ENCODE measurements around the gene C15orf61.

C15orf61 gene

GRCh38 chr15:67524235-67524634 is 3.3 kb downstream of the C15orf61 start:
- ChIA-PET CTCF (interaction anchor here (1.0 to 1.2 kb wide), 3 partner anchors 9 to 16 kb away, joined by 3 read pairs; no protein-coding TSS in a partner anchor), POLR2A (interaction anchor here (0.7 kb wide), 2 partner anchors 10 to 1295 kb away, joined by 4 to 5 read pairs; no protein-coding TSS in a partner anchor)
- no peak for TF ChIP-seq CTCF (IDR thresholded peaks at IDR 0.05; ENCODE audit: control extremely low read depth, extremely low read depth, low read depth, missing control alignments)
- DNase-seq (ENCODE audit: extremely low spot score): no peak

- ChIA-PET CTCF (interaction anchor here (1.1 to 1.2 kb wide), 2 partner anchors 24 to 34 kb away, joined by 3 read pairs; no protein-coding TSS in a partner anchor), POLR2A (no interaction called here)
- DNase-seq (ENCODE audit: extremely low spot score): no peak
- TF ChIP-seq CTCF (IDR thresholded peaks at IDR 0.05; ENCODE audit: control extremely low read depth, extremely low read depth, low read depth, missing control alignments): no peak
Observed at GRCh38 chr15:67528513-67528912, 7.6 kb downstream of the C15orf61 start.

GRCh38 chr15:67531379-67531914 is 10.5 kb downstream of the C15orf61 start:
- no peak for TF ChIP-seq CTCF (IDR thresholded peaks at IDR 0.05; ENCODE audit: control extremely low read depth, extremely low read depth, low read depth, missing control alignments)
- POLR2A ChIA-PET: no interaction called here
- no peak for DNase-seq (ENCODE audit: extremely low spot score)
- CTCF ChIA-PET: no interaction called here

- DNase-seq (ENCODE audit: extremely low spot score): no peak
- POLR2A ChIA-PET: interaction anchor here (0.5 kb wide), 1 partner anchor 10 kb away, joined by 4 read pairs; no protein-coding TSS in a partner anchor
- no peak for TF ChIP-seq CTCF (IDR thresholded peaks at IDR 0.05; ENCODE audit: control extremely low read depth, extremely low read depth, low read depth, missing control alignments)
- CTCF ChIA-PET: interaction anchor here (1.0 kb wide), 1 partner anchor 10 kb away, joined by 3 read pairs; no protein-coding TSS in a partner anchor
Observed at GRCh38 chr15:67533873-67534272, 12.9 kb downstream of the C15orf61 start.

- CTCF ChIA-PET: interaction anchor here (0.9 to 1.0 kb wide), 2 partner anchors 8 to 10 kb away, joined by 3 read pairs; no protein-coding TSS in a partner anchor
Observed at GRCh38 chr15:67534360-67534759, 13.4 kb downstream of the C15orf61 start.

GRCh38 chr15:67537771-67538170 is 16.8 kb downstream of the C15orf61 start:
- no peak for TF ChIP-seq CTCF (IDR thresholded peaks at IDR 0.05; ENCODE audit: control extremely low read depth, extremely low read depth, low read depth, missing control alignments)
- CTCF ChIA-PET: interaction anchor here (1.1 kb wide), 1 partner anchor 15 kb away, joined by 3 read pairs; no protein-coding TSS in a partner anchor
- no peak for DNase-seq (ENCODE audit: extremely low spot score)
- POLR2A ChIA-PET: no interaction called here

More at GRCh38 chr15:67534360-67534759, 13.4 kb downstream of the C15orf61 start:
- no peak for DNase-seq (ENCODE audit: extremely low spot score)
- POLR2A ChIA-PET: interaction anchor here (0.5 kb wide), 1 partner anchor 10 kb away, joined by 4 read pairs; no protein-coding TSS in a partner anchor
- no peak for TF ChIP-seq CTCF (IDR thresholded peaks at IDR 0.05; ENCODE audit: control extremely low read depth, extremely low read depth, low read depth, missing control alignments)
